Breast epithelium (tissue), 3 donors: ENCODE data around the gene RIMS1.

Experiments
- POLR2AphosphoS5 ChIP-seq, 3 donors: sonication (generic); formaldehyde crosslinking; IDR thresholded peaks; one replicate each; pipeline ENCODE4 v1.6.1; 2017; ENCODE audit warnings: antibody characterized with exemption in 3 of 3
- TF ChIP-seq, protein P1 (sequence below), 3 donors: fragments of 450-650 bp; IDR thresholded peaks; one replicate each; pipeline ENCODE4 v1.5.1; 2016 to 2017; ENCODE audit warnings: antibody characterized with exemption in 3 of 3, mild to moderate bottlenecking in 3 of 3, moderate library complexity in 3 of 3

DNA sequence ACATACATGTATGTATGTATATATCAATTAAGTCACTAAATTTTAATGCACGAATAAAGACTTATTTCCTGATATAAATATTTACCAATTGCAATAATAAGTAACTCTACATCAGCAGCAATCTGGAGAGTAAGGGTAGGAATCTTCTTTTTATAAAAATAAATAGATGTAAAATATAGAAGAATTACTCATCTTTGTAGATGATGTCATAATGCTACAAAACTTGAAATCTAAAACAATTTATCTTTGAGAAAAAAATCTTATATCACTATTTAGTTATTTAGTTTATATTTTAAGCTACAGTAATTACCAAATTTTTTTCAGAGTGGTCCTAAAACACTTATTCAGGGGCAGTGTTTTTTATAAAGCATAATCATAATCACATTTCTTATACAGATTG lies 351.7 kb downstream of the RIMS1 start:
- TF ChIP-seq, protein P1, sequence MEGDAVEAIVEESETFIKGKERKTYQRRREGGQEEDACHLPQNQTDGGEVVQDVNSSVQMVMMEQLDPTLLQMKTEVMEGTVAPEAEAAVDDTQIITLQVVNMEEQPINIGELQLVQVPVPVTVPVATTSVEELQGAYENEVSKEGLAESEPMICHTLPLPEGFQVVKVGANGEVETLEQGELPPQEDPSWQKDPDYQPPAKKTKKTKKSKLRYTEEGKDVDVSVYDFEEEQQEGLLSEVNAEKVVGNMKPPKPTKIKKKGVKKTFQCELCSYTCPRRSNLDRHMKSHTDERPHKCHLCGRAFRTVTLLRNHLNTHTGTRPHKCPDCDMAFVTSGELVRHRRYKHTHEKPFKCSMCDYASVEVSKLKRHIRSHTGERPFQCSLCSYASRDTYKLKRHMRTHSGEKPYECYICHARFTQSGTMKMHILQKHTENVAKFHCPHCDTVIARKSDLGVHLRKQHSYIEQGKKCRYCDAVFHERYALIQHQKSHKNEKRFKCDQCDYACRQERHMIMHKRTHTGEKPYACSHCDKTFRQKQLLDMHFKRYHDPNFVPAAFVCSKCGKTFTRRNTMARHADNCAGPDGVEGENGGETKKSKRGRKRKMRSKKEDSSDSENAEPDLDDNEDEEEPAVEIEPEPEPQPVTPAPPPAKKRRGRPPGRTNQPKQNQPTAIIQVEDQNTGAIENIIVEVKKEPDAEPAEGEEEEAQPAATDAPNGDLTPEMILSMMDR (IDR thresholded peaks at IDR 0.05): no peak
- no peak for TF ChIP-seq POLR2AphosphoS5 (IDR thresholded peaks at IDR 0.05)
